Effector memory CD4-positive, alpha-beta T cell (primary cell): Measurements from ENCODE around the gene TP53TG3F.
"Not testable (repeated sequence)": the region's sequence is repeated elsewhere in the genome, so short reads cannot be mapped to it uniquely, and the experiment has no call there.

ENCODE experiments used
- DNase-seq, 3 donors: peaks; one replicate each; pipeline ENCODE4 v3.0.0-alpha.2; 2020
- H3K27ac ChIP-seq: 2 replicates; pipeline ENCODE4 v1.7.0; 2013; ENCODE audit warnings: mild to moderate bottlenecking, low read length, moderate library complexity; ENCODE audit not compliant: insufficient read depth, poor library complexity, severe bottlenecking
- H3K27me3 ChIP-seq: replicated peaks from 2 replicates; pipeline ENCODE4 v1.7.0; 2013; ENCODE audit warnings: mild to moderate bottlenecking, low read length; ENCODE audit not compliant: insufficient read depth, control insufficient read depth, poor library complexity, severe bottlenecking
- H3K36me3 ChIP-seq: 2 replicates; pipeline ENCODE4 v1.7.0; 2013; ENCODE audit warnings: mild to moderate bottlenecking, low read length, moderate library complexity; ENCODE audit not compliant: control insufficient read depth, insufficient read depth
- H3K4me1 ChIP-seq: 2 replicates; pipeline ENCODE4 v1.7.0; 2013; ENCODE audit warnings: low read length, mild to moderate bottlenecking; ENCODE audit not compliant: control insufficient read depth, insufficient read depth, poor library complexity, severe bottlenecking
- H3K4me3 ChIP-seq: 2 replicates; pipeline ENCODE4 v1.7.0; 2013; ENCODE audit warnings: low read length, low read depth, mild to moderate bottlenecking; ENCODE audit not compliant: insufficient read depth, poor library complexity, severe bottlenecking
- H3K9me3 ChIP-seq: 2 replicates; pipeline ENCODE4 v1.7.0; 2013; ENCODE audit warnings: mild to moderate bottlenecking, low read length, moderate library complexity; ENCODE audit not compliant: control insufficient read depth
- total RNA-seq, 3 donors: gene quantifications; one replicate each; lab custom pipeline; 2026; lab: John Stamatoyannopoulos, UW

Gene TP53TG3F, protein sequence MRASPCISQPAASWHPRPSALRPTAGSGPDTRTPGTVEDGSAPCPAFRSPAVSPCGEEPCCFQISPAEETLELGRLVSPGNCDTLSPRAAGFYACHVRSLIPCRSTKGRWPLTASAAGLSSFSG
- 0 reads per million in 3 donors for total RNA-seq

DNA sequence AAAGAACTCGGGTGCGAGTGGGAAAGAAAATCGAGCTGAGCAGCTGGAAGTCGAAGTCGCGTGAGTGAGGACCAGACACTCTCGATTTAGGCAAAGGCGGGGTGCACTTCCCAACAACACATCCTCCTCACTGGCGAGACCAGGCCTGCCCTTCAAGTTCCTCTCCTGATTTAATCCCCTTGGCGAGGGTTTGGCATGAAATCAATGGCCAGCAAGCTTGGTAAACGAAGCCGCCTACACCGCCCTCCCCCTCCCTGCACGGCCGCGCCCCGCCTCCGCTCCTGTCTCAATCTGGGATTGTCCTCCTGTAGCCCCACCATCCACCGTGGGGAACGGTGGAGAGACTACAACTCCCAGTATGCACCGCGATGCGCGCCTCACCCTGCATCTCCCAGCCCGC lies at the start of gene TP53TG3F:
Gene TP53TG3F (plus strand): TSS at position 301 of the 400 bp plus-strand sequence. CDS start 68 bp downstream, at position 369.
- DNase-seq, H3K4me3 ChIP-seq, H3K9me3 ChIP-seq, H3K27me3 ChIP-seq, H3K36me3 ChIP-seq, H3K4me1 ChIP-seq, H3K27ac ChIP-seq: not testable (repeated sequence)

DNA sequence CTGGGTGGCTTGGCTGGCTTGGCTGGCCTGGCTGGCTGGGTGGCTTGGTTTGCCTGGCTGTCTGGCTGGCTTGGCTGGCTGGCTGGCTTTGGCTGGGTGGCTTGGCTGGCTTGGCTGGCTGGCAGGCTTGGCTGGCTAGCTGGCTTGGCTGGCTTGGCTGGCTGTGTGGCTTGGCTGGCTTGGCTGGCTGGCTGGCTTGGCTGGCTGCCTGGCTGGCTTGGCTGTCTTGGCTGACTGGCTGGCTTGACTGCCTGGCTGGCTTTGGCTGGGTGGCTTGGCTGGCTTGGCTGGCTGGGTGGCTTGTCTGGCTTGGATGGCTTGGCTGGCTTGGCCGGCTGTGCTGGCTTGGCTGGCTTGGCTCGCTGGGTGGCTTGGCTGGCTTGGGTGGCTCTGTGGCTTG lies 32.2 kb downstream of the TP53TG3F start:
- not testable (repeated sequence) for H3K27me3 ChIP-seq, H3K4me3 ChIP-seq, H3K9me3 ChIP-seq, H3K36me3 ChIP-seq, DNase-seq, H3K27ac ChIP-seq, H3K4me1 ChIP-seq

DNA sequence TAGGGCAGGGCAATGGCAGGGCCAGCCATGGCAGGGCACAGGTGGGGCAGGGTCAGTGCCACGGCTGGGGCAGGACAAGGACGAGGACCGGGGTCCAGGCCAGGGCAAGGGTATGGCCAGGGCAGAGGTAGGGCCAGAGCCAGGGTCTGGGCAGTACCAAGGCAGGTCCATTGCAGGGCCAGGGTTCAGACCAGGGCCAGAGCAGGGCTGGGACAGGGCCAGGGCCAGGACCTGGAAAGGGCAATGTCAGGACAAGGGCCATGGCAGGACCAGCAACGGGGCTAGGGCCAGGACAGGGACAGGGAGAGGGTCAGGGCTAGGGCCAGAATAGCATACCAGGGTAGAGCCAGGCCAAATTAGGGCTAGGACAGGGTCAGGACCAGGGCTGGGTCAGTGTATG lies 47.8 kb downstream of the TP53TG3F start:
- not testable (repeated sequence) for DNase-seq, H3K9me3 ChIP-seq, H3K4me3 ChIP-seq, H3K4me1 ChIP-seq, H3K27me3 ChIP-seq, H3K27ac ChIP-seq, H3K36me3 ChIP-seq

DNA sequence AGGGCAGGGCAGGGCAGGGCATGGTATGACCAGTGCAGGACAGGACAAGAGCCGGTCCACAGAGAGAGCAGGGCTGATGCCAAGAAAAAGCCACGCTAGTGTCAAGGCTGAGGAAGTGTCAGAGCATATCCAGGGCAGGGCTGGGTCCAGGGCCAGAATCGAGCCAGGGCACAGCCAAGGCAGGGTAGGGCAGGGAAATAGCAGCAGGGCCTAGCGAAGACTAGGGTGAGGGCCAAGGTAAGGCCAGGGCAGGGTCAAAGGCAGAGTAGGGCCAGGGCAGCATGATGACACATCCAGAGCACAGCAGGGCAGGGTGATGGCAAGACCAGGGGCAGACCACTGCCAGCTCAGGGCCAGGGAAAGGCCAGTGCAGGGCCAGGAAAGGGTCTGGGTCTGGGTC lies 49.7 kb downstream of the TP53TG3F start:
- H3K4me1 ChIP-seq, H3K27me3 ChIP-seq, H3K27ac ChIP-seq, H3K36me3 ChIP-seq, DNase-seq, H3K4me3 ChIP-seq, H3K9me3 ChIP-seq: not testable (repeated sequence)

DNA sequence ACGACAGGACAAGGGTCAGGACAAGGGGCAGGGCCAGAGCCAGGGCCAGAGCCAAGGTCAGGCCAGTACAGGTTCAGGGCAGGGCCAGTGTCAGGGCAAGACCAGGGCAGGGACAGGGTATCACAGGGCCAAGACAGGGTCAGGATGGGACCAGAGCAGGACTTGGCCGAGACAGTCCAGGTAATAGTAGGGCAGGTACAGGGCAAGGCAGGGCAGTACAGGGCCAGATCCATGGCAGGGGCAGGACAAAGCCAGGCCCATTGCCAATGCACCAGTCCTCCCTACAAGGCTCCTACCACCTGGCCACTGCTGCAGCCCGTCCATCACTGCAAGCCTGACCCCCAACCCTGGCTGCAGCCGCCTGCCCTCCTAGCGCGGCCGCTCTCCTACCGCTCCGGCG lies 50.5 kb downstream of the TP53TG3F start:
- not testable (repeated sequence) for H3K4me1 ChIP-seq, DNase-seq, H3K9me3 ChIP-seq, H3K27ac ChIP-seq, H3K36me3 ChIP-seq, H3K27me3 ChIP-seq, H3K4me3 ChIP-seq
